GM18505 (cell line): ENCODE data around the gene TEK.
"Not testable (repeated sequence)": the region's sequence is repeated elsewhere in the genome, so short reads cannot be mapped to it uniquely, and the experiment has no call there.

Experiments used
- ATAC-seq: cut with Tn5 transposase; IDR thresholded peaks from one replicate; pipeline ENCODE4 v1.9.1; 2021; ENCODE audit not compliant: unreplicated experiment
- POLR2A ChIP-seq: IDR thresholded peaks from 4 replicates; pipeline ENCODE4 v1.6.1; 2011; ENCODE audit warnings: borderline replicate concordance; ENCODE audit not compliant: insufficient read depth, insufficient read length; ENCODE audit errors: extremely low read depth

TEK gene

GRCh38 chr9:27198190-27198589 is 89.2 kb downstream of the TEK start:
- no peak for TF ChIP-seq POLR2A
- no peak for ATAC-seq

DNA sequence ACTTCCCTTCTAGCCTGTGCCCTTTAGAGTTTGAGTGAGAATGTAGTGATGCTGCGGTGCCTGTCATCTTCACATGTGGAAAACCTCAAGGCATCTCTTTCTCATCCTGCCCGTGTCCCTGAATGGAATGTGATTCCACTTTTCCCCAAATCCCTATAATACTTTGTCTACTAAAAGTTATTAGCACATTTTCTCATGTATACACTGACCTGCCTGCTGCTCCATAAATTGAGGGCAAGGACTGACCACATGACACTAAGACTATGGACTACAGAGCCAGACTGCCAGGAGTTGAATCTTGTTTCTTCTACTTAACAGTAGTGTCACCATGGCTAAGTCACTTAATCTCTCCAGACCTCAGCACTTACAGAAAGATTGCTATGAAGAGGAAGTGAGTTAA is 93.0 kb downstream of the TEK start:
- no peak for TF ChIP-seq POLR2A
- ATAC-seq, result no peak

DNA sequence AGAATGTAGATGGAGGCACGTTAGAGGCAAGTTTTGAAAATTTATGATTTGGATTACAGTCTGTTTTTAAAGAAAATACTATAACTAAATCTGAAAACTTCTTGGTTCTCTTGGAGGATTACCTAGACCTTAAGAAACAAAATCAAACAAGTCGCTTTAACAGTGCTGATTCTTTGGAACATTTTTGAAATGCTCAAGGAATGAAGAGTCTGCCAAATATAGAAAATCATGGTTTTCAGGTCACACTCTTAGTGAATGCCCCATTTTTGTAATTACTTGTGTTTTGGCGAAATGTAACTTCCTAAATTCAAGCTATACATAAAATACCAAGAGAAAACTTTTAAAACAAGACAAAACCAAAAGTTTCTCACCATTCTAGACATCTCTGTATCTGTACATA is 94.8 kb downstream of the TEK start:
- TF ChIP-seq POLR2A, result no peak
- no peak for ATAC-seq

- no peak for ATAC-seq
- no peak for TF ChIP-seq POLR2A
Measured at GRCh38 chr9:27204578-27204977, 95.6 kb downstream of the TEK start.

GRCh38 chr9:27205198-27205597 is 96.2 kb downstream of the TEK start:
- no peak for ATAC-seq
- TF ChIP-seq POLR2A, result no peak

DNA sequence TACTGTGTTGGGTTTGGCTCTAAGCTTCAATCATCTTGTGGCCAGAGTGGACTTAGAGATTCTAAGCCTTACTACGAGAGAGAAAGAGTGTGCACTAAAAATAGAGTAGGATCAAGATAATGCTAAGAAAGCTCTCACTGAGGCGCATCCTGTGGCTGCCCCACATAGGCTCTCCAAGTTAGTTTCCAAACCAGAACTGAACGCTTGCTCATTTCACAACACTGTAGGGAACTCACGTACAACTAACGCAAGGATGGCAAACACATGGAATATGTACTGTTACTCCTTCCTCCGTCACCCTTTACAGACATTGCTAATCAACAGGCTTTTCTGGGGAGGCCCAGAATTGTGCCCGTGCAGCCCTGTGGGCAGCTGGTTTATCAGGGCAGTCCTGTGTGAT is 97.0 kb downstream of the TEK start:
- ATAC-seq, result no peak

GRCh38 chr9:27209034-27209433 is 100.0 kb downstream of the TEK start:
- TF ChIP-seq POLR2A, result no peak
- no peak for ATAC-seq

More for the DNA sequence above, 97.0 kb downstream of the TEK start:
- no peak for TF ChIP-seq POLR2A

GRCh38 chr9:27210588-27210987 is 101.6 kb downstream of the TEK start:
- ATAC-seq, result no peak
- TF ChIP-seq POLR2A, result no peak

DNA sequence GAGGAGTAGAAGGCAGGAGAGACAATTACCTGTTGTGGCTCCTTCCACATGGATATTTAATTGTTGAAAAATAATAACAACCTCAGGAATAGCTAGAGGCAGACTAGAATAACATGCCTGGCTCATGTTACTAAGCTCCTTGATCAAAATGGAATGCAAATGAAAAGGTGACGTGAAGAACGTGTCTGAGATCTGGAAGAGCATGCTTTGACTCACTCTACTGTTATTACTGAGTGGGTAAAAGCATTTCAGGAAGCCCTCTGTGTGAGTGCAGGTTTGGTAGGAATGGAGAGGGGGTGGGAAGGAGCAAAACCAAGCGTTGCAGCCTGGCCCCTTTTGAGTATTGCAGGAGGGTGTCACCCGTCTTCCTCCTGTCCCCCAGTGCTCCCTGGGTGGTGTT is 103.2 kb downstream of the TEK start:
- no peak for ATAC-seq
- TF ChIP-seq POLR2A, result no peak

GRCh38 chr9:27212621-27213020 is 103.6 kb downstream of the TEK start:
- no peak for TF ChIP-seq POLR2A
- ATAC-seq, result no peak

- TF ChIP-seq POLR2A, result no peak
- no peak for ATAC-seq
Measured at GRCh38 chr9:27227192-27227591, 118.2 kb downstream of the TEK start.

DNA sequence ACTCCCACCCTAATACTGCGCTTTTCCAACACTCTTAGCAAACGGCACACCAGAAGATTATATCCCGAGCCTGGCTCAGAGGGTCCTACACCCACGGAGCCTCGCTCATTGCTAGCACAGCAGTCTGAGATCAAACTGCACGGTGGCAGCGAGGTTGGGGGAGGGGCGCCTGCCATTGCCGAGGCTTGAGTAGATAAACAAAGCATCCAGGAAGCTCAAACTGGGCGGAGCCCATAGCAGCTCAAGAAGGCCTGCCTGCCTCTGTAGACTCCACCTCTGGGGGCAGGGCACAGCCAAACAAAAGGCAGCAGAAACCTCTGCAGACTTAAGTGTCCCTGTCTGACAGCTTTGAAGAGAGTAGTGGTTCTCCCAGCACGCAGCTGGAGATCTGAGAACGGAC is 130.6 kb downstream of the TEK start:
- ATAC-seq, result not testable (repeated sequence)

- peak; percentile 90 for ATAC-seq
- TF ChIP-seq POLR2A, result no peak
Measured at GRCh38 chr9:27247756-27248155, 138.7 kb downstream of the TEK start.

GRCh38 chr9:27248702-27249101 is 139.7 kb downstream of the TEK start:
- TF ChIP-seq POLR2A, result no peak
- no peak for ATAC-seq

- no peak for ATAC-seq
- TF ChIP-seq POLR2A, result no peak
Measured at GRCh38 chr9:27258662-27259061, 149.6 kb downstream of the TEK start.

DNA sequence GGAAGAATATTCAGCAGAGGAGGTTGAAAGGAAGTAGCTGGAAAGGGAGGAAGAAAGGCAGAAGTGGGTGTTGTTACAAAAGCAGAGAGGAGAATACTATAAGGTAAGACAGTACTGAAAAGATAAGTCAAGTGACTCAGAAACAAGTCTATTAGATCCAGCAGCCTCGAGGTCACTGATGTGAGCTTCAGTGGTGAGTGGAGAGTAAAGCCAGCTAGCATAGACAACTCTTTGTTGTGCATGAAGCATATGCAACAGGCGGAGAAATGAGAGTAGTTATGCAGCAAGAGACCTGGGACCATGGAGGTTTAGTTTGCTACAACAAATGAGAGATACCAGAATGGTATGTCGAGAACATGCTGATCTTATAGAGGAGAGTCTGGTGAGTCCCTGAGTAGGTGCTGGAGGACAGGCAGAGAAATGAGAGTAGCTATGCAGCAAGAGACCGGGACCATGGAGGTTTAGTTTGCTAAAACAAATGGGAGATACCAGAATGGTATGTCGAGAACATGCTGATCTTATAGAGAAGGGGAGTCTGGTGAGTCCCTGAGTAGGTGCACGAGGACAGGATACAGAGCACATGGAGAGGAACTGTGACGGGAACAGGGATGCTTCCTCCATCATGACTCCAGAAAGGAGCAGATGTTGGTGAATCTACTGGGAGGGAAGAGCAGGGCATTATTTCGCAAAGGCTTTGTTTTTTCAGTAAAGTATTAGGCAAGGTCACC is 151.9 kb downstream of the TEK start:
- no peak for TF ChIP-seq POLR2A
- no peak for ATAC-seq
